Keratinocyte (primary cell): ENCODE measurements around the gene EVC. TPM values are rescaled to one million over a fixed set of nuclear protein-coding genes. Genes with fewer than 3 reads are reported as not detected.

Source experiments
- DNase-seq: peaks from one replicate; pipeline ENCODE4 v3.0.0-alpha.2; 2011; ENCODE audit warnings: low read depth, missing footprints, low spot score
- FAIRE-seq: peaks from 2 replicates; lab custom pipeline; 2011; peaks lifted over from hg19 to GRCh38; lab: Jason Lieb, UNC
- H2AFZ ChIP-seq: 2 replicates; pipeline ENCODE4 v1.6.0; 2012; ENCODE audit warnings: low read length, control low read depth, inconsistent platforms; ENCODE audit not compliant: control insufficient read depth
- H3K27ac ChIP-seq: 2 replicates; pipeline ENCODE4 v1.5.1; 2011; ENCODE audit warnings: low read length; ENCODE audit not compliant: control insufficient read depth, insufficient read depth
- H3K27me3 ChIP-seq: 3 replicates; pipeline ENCODE4 v1.6.0; 2011; ENCODE audit warnings: low read length; ENCODE audit not compliant: control insufficient read depth, insufficient read depth; ENCODE audit errors: extremely low read depth
- H3K36me3 ChIP-seq, 2 experiments: 2 replicates in 1 of 2; 3 replicates in 1 of 2; pipeline ENCODE4 v1.5.1; 2011; ENCODE audit warnings: low read length in 2 of 2, mild to moderate bottlenecking in 1 of 2; ENCODE audit not compliant: control insufficient read depth in 2 of 2, insufficient read depth in 2 of 2; ENCODE audit errors: extremely low read depth in 1 of 2
- H3K4me1 ChIP-seq: 3 replicates; pipeline ENCODE4 v1.5.1; 2011; ENCODE audit warnings: low read length; ENCODE audit not compliant: control insufficient read depth, insufficient read depth; ENCODE audit errors: extremely low read depth
- H3K4me2 ChIP-seq: 3 replicates; pipeline ENCODE4 v1.6.0; 2011; ENCODE audit warnings: low read depth, low read length; ENCODE audit not compliant: control insufficient read depth, insufficient read depth; ENCODE audit errors: extremely low read depth
- H3K4me3 ChIP-seq, 3 experiments: fragments of 200-600 bp in 1 of 3; sonication (generic) in 1 of 3; 2 replicates in 2 of 3; 3 replicates in 1 of 3; pipeline ENCODE4 v1.5.1; 2011 to 2016; ENCODE audit warnings: low read length in 3 of 3, mild to moderate bottlenecking in 3 of 3, control low read depth in 2 of 3, inconsistent platforms in 1 of 3, low read depth in 1 of 3, mixed read lengths in 1 of 3, mixed run types in 1 of 3, moderate library complexity in 1 of 3; ENCODE audit not compliant: control insufficient read depth in 2 of 3, insufficient read depth in 2 of 3; ENCODE audit errors: extremely low read depth in 1 of 3
- H3K79me2 ChIP-seq: 2 replicates; pipeline ENCODE4 v1.6.0; 2012; ENCODE audit warnings: low read length; ENCODE audit not compliant: control insufficient read depth, insufficient read depth
- H3K9ac ChIP-seq: 3 replicates; pipeline ENCODE4 v1.6.0; 2011; ENCODE audit warnings: low read length; ENCODE audit not compliant: control insufficient read depth, insufficient read depth; ENCODE audit errors: extremely low read depth
- H3K9me1 ChIP-seq: 3 replicates; pipeline ENCODE4 v1.6.0; 2011; ENCODE audit warnings: low read length; ENCODE audit not compliant: control insufficient read depth, insufficient read depth; ENCODE audit errors: extremely low read depth
- H3K9me3 ChIP-seq: 2 replicates; pipeline ENCODE4 v1.5.1; 2012; ENCODE audit warnings: low read depth, low read length; ENCODE audit not compliant: control insufficient read depth
- H4K20me1 ChIP-seq: 3 replicates; pipeline ENCODE4 v1.6.0; 2011; ENCODE audit warnings: low read length; ENCODE audit not compliant: control insufficient read depth, insufficient read depth; ENCODE audit errors: extremely low read depth
- EZH2 ChIP-seq: IDR thresholded peaks from one replicate; pipeline ENCODE4 v1.6.1; 2012; ENCODE audit warnings: inconsistent platforms, mild to moderate bottlenecking, low read length, moderate library complexity
- dilution Hi-C: fragments of 300-500 bp; cut with MboI; formaldehyde crosslinking; loops from one replicate; pipeline ENCODE4 v1.7.0; 2020; ENCODE audit warnings: low sequenced_read_pairs; ENCODE audit not compliant: extremely low pct_ligation_motif_present
- polyA plus RNA-seq, 5 experiments: library from polyadenylated mRNA; depleted of rRNA in 3 of 5; stranded (reverse) in 3 of 5; stranded (forward) in 1 of 5; unstranded in 1 of 5; fragments of >200 nt; gene quantifications; 1 replicate in 1 of 5; 2 replicates in 3 of 5; 3 replicates in 1 of 5; pipeline versions ENCODE4 v1.2.1 to v1.2.3, GENCODE V29; 2011 to 2012; ENCODE audit warnings: missing spikeins in 2 of 5, low read depth in 1 of 5, low replicate concordance in 1 of 5
- TF ChIP-seq, protein P1 (sequence below), 3 experiments: IDR thresholded peaks in 1 of 3; conservative IDR thresholded peaks in 1 of 3; optimal IDR thresholded peaks in 1 of 3; 2 replicates in 2 of 3; 3 replicates in 1 of 3; pipeline versions ENCODE3 to v1.5.1; 2011; ENCODE audit warnings: low read length in 3 of 3, mild to moderate bottlenecking in 3 of 3, moderate library complexity in 2 of 3, control low read depth in 1 of 3, inconsistent platforms in 1 of 3; ENCODE audit not compliant: insufficient read depth in 2 of 3; ENCODE audit errors: extremely low read depth in 1 of 3

Gene EVC
- polyA plus RNA-seq, 1 donor (not counting 4 experiments of a cell fraction or from before 2014, with no cell fraction given), result 7.3 TPM

- Histone ChIP-seq H3K9ac (no peak overlapping the region), H3K27ac (no peak overlapping the region), H3K27me3 (peaks cover 6% of the 10 kb centered on the region), H3K9me3 (no peaks in the 10 kb centered on the region), H3K9me1 (no peaks in the 10 kb centered on the region), H3K36me3 (no peaks in the 10 kb centered on the region), H3K4me3 (no peak overlapping the region), H2AFZ (no peak overlapping the region), H3K79me2 (no peaks in the 10 kb centered on the region), H3K4me1 (peaks cover 3% of the 10 kb centered on the region), H4K20me1 (no peaks in the 10 kb centered on the region), H3K4me2 (no peak overlapping the region)
- FAIRE-seq (peak; percentile 84), DNase-seq (peak; percentile 66)
- TF ChIP-seq, protein P1, sequence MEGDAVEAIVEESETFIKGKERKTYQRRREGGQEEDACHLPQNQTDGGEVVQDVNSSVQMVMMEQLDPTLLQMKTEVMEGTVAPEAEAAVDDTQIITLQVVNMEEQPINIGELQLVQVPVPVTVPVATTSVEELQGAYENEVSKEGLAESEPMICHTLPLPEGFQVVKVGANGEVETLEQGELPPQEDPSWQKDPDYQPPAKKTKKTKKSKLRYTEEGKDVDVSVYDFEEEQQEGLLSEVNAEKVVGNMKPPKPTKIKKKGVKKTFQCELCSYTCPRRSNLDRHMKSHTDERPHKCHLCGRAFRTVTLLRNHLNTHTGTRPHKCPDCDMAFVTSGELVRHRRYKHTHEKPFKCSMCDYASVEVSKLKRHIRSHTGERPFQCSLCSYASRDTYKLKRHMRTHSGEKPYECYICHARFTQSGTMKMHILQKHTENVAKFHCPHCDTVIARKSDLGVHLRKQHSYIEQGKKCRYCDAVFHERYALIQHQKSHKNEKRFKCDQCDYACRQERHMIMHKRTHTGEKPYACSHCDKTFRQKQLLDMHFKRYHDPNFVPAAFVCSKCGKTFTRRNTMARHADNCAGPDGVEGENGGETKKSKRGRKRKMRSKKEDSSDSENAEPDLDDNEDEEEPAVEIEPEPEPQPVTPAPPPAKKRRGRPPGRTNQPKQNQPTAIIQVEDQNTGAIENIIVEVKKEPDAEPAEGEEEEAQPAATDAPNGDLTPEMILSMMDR (optimal IDR thresholded peaks at IDR 0.05 in 1 of 3, IDR thresholded peaks at IDR 0.05 in 1 of 3, conservative IDR thresholded peaks at IDR 0.05 in 1 of 3; ENCODE audit: extremely low read depth in 1 of 3, insufficient read depth in 2 of 3, low read length in 3 of 3), result no peak
- TF ChIP-seq EZH2, result no peak
- dilution Hi-C loops, result no loop called here
Measured at GRCh38 chr4:5863461-5864113, 152.6 kb downstream of the EVC start.

Other genes starting within 250 kb of the EVC start
- 1.1 to 1.7 TPM (median 1.1 TPM) in 3 replicates for gene EVC2, start 2.6 kb upstream of the EVC start, polyA plus RNA-seq
- 0.01 to 0.03 TPM in 2 of 3 replicates, not detected in the other for gene CRMP1, start 181.9 kb downstream of the EVC start, polyA plus RNA-seq